Measurements from ENCODE around the gene CD164L2.

GRCh38 chr1:27379564-27380122 is 3.5 kb downstream of the CD164L2 start:
- no peak for TF ChIP-seq CREB5 (CRISPR knock-in tag; IDR thresholded peaks at IDR 0.05; ENCODE audit: low read depth)
- TF ChIP-seq ZC3H10 (CRISPR knock-in tag; IDR thresholded peaks at IDR 0.05): no peak
- no peak for TF ChIP-seq ZNF8 (CRISPR knock-in tag; IDR thresholded peaks at IDR 0.05)
- TF ChIP-seq TOX (CRISPR knock-in tag; IDR thresholded peaks at IDR 0.05; ENCODE audit: borderline replicate concordance): no peak
